Tongue (tissue), 3 donors: ENCODE results near the gene SRRT. TPM values are rescaled to one million over a fixed set of nuclear protein-coding genes. Genes with fewer than 3 reads are reported as not detected.
"Not testable (repeated sequence)": the region's sequence is repeated elsewhere in the genome, so short reads cannot be mapped to it uniquely, and the experiment has no call there.

Source experiments
- DNase-seq: peaks from one replicate; pipeline ENCODE4 v3.0.0-alpha.2; 2015
- small RNA-seq: library from RNA; depleted of rRNA; stranded (forward); fragments of <200 nt; gene quantifications from one replicate; pipeline ENCODE3, GENCODE V24; 2014; ENCODE audit warnings: low replicate concordance
- total RNA-seq: library from RNA; depleted of rRNA; stranded (reverse); fragments of >200 nt; gene quantifications from one replicate; pipeline ENCODE4 v1.2.3, GENCODE V29; 2014

SRRT gene
- total RNA-seq, 1 donor from 2014 or later: 54.8 TPM

GRCh38 chr7:100935381-100935780 lies 60.5 kb downstream of the SRRT start:
- not testable (repeated sequence) for DNase-seq

- DNase-seq: not testable (repeated sequence)
These were observed 61.3 kb downstream of the SRRT start for GRCh38 chr7:100936167-100936566.

Small RNAs within 50 kb of the gene (small RNA-seq; reads per million reads assigned to genes)
- gene RN7SL549P (not detected), gene RPS29P15 (not detected)

Other genes with a start within 250 kb of the SRRT start
- 1.3 TPM for gene TFR2, start 233.6 kb upstream of the SRRT start, total RNA-seq
- gene ACTL6B, start 218.7 kb upstream of the SRRT start, total RNA-seq: not detected
- 87.1 TPM for gene GNB2, start 201.4 kb upstream of the SRRT start, total RNA-seq
- gene GIGYF1, start 180.9 kb upstream of the SRRT start, total RNA-seq: 28.2 TPM
- gene POP7, start 169.0 kb upstream of the SRRT start, total RNA-seq: 23.1 TPM
- gene EPO, start 154.6 kb upstream of the SRRT start, total RNA-seq: not detected
- not detected for gene ZAN, start 141.5 kb upstream of the SRRT start, total RNA-seq
- gene EPHB4, start 47.6 kb upstream of the SRRT start, total RNA-seq: 49.1 TPM
- gene SLC12A9, start 22.4 kb upstream of the SRRT start, total RNA-seq: 14.2 TPM
- 38.6 TPM for gene TRIP6, start 7.7 kb upstream of the SRRT start, total RNA-seq
- gene UFSP1, start 14.6 kb downstream of the SRRT start, total RNA-seq: 2.7 TPM
- 112 TPM for gene ACHE, start 20.8 kb downstream of the SRRT start, total RNA-seq
- gene MUC3A, start 74.4 kb downstream of the SRRT start, total RNA-seq: not detected
- gene MUC12, start 94.5 kb downstream of the SRRT start, total RNA-seq: not detected
- not detected for gene MUC17, start 145.0 kb downstream of the SRRT start, total RNA-seq
- gene TRIM56, start 210.4 kb downstream of the SRRT start, total RNA-seq: 11.9 TPM